HG03025 (cell line): Measurements from ENCODE around the gene GPRIN2.

Source experiments
- ATAC-seq: cut with Tn5 transposase; IDR thresholded peaks from one replicate; pipeline ENCODE4 v1.9.1; 2021; ENCODE audit warnings: mild to moderate bottlenecking, moderate library complexity; ENCODE audit not compliant: unreplicated experiment, low FRiP score

Gene GPRIN2

GRCh38 chr10:46550076-46550790, 6.2 kb downstream of the GPRIN2 start:
- ATAC-seq, result no peak

- no peak for ATAC-seq
Observed at GRCh38 chr10:46549171-46550075, 7.0 kb downstream of the GPRIN2 start.

- ATAC-seq, result no peak
Observed at GRCh38 chr10:46548498-46549090, 7.9 kb downstream of the GPRIN2 start.

- no peak for ATAC-seq
Observed at GRCh38 chr10:46547541-46548497, 8.6 kb downstream of the GPRIN2 start.

- ATAC-seq, result no peak
Observed at GRCh38 chr10:46546591-46547540, 9.6 kb downstream of the GPRIN2 start.

- ATAC-seq, result no peak
Observed at GRCh38 chr10:46545861-46546590, 10.4 kb downstream of the GPRIN2 start.

GRCh38 chr10:46544989-46545791, 11.3 kb downstream of the GPRIN2 start:
- ATAC-seq, result no peak

GRCh38 chr10:46543466-46544377, 12.7 kb downstream of the GPRIN2 start:
- ATAC-seq, result no peak

GRCh38 chr10:46542567-46543465, 13.6 kb downstream of the GPRIN2 start:
- ATAC-seq, result no peak

- ATAC-seq, result no peak
Observed at GRCh38 chr10:46541735-46542566, 14.5 kb downstream of the GPRIN2 start.

GRCh38 chr10:46541017-46541661, 15.3 kb downstream of the GPRIN2 start:
- no peak for ATAC-seq

GRCh38 chr10:46540412-46541016, 15.9 kb downstream of the GPRIN2 start:
- ATAC-seq, result no peak

- ATAC-seq, result no peak
Observed at GRCh38 chr10:46539596-46540411, 16.7 kb downstream of the GPRIN2 start.
